AG04450 (cell line): ENCODE results near the gene MMP17. TPM values are rescaled to one million over a fixed set of nuclear protein-coding genes. Genes with fewer than 3 reads are reported as not detected.
"Not testable (repeated sequence)": the region's sequence is repeated elsewhere in the genome, so short reads cannot be mapped to it uniquely, and the experiment has no call there.

Experiments used
- CTCF ChIA-PET: fragments of 300-600, 350-600 bp; formaldehyde crosslinking; extraction: SDS; loops from one replicate; lab custom pipeline; 2022; ENCODE audit warnings: antibody characterized with exemption, inconsistent platforms; lab: Charles Lee
- POLR2A ChIA-PET: fragments of 350-600 bp; formaldehyde crosslinking; extraction: SDS; loops from one replicate; lab custom pipeline; 2021; ENCODE audit warnings: antibody characterized with exemption, inconsistent platforms; lab: Yijun Ruan, JAX
- DNase-seq: peaks from one replicate; pipeline ENCODE4 v3.0.0-alpha.2; 2011; ENCODE audit warnings: low read depth, low spot score
- H3K27ac ChIP-seq: one replicate; pipeline ENCODE4 v1.5.1; 2012; ENCODE audit warnings: low read depth, low read length, control low read depth
- H3K27me3 ChIP-seq: one replicate; pipeline ENCODE4 v1.6.0; 2012; ENCODE audit warnings: low read length; ENCODE audit not compliant: control insufficient read depth, insufficient read depth
- H3K4me3 ChIP-seq: 2 replicates; pipeline ENCODE4 v1.5.1; 2011; ENCODE audit warnings: mild to moderate bottlenecking, low read depth, low read length, control low read depth
- H3K9me3 ChIP-seq: 2 replicates; pipeline ENCODE4 v1.5.1; 2012; ENCODE audit warnings: low read length; ENCODE audit not compliant: control insufficient read depth, insufficient read depth
- polyA plus RNA-seq: library from polyadenylated mRNA; depleted of rRNA; stranded (reverse); fragments of >200 nt; gene quantifications from 2 replicates; pipeline ENCODE4 v1.2.3, GENCODE V29; 2011
- TF ChIP-seq, protein P1 (sequence below): IDR thresholded peaks from 2 replicates; pipeline ENCODE4 v1.5.1; 2011; ENCODE audit warnings: low read depth, low read length, control low read depth, inconsistent platforms

MMP17 gene
- polyA plus RNA-seq, 1 experiment = 9.9 TPM

DNA sequence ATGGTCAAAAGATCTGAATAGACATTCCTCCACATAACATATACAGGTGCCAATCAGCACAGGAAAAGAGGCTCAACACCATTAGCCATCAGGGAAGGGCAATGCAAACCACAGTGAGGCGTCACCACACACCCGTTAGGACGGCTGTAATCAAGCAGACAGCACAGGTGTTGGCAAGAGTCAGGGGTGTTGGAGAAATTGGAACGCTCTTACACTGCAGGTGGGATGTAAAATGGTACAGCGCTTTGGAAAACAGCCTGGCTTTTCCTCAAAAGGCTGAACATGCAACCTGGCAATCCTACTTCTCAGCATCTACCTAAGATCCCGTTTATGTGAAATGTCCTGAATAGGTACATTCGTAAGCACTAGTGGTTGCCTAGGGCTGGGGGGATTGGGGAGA is 21.5 kb upstream of the MMP17 start:
- DNase-seq = no peak
- ChIA-PET CTCF (no interaction called here), POLR2A (no interaction called here)
- Histone ChIP-seq H3K4me3 (no peak overlapping the region), H3K27ac (no peak overlapping the region), H3K9me3 (peaks cover 7% of the 10 kb centered on the region; the same call in 1 of the 2 replicates), H3K27me3 (no peaks in the 10 kb centered on the region)
- TF ChIP-seq, protein P1, sequence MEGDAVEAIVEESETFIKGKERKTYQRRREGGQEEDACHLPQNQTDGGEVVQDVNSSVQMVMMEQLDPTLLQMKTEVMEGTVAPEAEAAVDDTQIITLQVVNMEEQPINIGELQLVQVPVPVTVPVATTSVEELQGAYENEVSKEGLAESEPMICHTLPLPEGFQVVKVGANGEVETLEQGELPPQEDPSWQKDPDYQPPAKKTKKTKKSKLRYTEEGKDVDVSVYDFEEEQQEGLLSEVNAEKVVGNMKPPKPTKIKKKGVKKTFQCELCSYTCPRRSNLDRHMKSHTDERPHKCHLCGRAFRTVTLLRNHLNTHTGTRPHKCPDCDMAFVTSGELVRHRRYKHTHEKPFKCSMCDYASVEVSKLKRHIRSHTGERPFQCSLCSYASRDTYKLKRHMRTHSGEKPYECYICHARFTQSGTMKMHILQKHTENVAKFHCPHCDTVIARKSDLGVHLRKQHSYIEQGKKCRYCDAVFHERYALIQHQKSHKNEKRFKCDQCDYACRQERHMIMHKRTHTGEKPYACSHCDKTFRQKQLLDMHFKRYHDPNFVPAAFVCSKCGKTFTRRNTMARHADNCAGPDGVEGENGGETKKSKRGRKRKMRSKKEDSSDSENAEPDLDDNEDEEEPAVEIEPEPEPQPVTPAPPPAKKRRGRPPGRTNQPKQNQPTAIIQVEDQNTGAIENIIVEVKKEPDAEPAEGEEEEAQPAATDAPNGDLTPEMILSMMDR = no peak

DNA sequence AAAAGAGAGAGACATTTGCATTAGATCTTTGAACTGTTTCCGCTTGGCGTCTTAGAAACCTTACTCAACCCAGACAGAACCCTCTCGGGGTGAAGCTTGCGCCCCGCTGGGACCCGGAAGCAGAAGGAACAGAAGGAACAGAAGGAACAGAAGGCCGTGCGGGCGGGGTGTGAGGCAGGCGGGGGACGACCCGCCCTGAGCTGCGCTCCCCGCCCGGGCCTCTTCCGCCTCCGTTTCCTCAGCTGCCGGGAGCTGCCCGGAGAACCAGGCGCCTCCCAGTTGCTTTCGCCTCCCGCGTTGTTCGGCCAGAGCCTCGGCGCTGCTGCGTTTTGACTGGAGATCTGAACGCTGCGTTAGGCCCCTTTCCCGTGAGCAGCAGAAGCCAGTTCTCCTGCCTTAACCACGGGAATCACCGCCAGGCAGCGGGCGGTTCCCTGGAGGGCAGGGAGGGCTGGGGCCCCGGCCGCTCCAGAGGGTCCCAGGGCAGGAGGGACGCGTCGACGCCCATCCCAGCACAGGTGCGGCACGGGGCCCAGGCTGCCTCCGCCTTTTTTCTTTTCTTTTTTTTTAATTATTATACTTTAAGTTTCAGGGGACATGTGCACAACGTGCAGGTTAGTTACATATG is 19.3 kb upstream of the MMP17 start:
- Histone ChIP-seq H3K4me3 (no peak overlapping the region), H3K27ac (no peak overlapping the region), H3K9me3 (peaks cover 14% of the 10 kb centered on the region), H3K27me3 (no peaks in the 10 kb centered on the region)
- ChIA-PET POLR2A (no interaction called here), CTCF (no interaction called here)
- TF ChIP-seq, protein P1 = no peak
- DNase-seq = no peak

DNA sequence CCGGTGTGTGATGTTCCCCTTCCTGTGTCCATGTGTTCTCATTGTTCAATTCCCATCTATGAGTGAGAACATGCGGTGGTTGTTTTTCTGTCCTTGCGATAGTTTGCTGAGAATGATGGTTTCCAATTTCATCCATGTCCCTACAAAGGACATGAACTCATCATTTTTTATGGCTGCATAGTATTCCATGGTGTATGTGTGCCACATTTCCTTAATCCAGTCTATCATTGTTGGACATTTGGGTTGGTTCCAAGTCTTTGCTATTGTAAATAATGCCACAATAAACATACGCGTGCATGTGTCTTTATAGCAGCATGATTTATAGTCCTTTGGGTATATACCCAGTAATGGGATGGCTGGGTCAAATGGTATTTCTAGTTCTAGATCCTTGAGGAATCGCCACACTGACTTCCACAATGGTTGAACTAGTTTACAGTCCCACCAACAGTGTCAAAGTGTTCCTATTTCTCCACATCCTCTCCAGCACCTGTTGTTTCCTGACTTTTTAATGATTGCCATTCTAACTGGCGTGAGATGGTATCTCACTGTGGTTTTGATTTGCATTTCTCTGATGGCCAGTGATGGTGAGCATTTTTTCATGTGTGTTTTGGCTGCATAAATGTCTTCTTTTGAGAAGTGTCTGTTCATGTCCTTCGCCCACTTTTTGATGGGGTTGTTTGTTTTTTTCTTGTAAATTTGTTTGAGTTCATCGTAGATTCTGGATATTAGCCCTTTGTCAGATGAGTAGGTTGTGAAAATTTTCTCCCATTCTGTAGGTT is 18.5 kb upstream of the MMP17 start:
- H3K27me3 ChIP-seq, POLR2A ChIA-PET, DNase-seq, H3K4me3 ChIP-seq, H3K27ac ChIP-seq, CTCF ChIA-PET: not testable (repeated sequence)
- peaks cover 14% of the 10 kb centered on the region for H3K9me3 ChIP-seq

DNA sequence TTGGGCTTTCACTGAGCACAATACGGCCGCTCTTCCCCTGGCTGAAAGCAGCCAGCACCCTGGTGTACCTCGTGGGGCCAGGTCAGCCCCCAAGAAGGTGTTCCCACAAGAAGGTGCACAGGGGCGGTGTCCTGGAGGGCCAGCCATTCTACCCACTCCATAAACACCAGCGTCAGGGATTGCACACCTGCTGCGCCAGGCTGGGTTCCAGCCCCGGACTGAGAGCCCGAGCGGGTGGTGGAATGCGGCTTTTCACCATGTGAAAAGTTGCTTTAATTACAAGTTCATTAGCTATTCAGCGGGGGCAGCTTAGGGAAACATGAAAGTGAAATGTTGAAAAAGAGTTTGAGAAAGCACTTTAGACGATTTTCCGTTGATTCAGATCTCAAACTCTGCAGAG is 17.5 kb upstream of the MMP17 start:
- DNase-seq = no peak
- Histone ChIP-seq H3K4me3 (no peak overlapping the region), H3K27ac (no peak overlapping the region), H3K27me3 (no peaks in the 10 kb centered on the region), H3K9me3 (peaks cover 14% of the 10 kb centered on the region)
- CTCF ChIA-PET = no interaction called here
- POLR2A ChIA-PET = no interaction called here
- TF ChIP-seq, protein P1 = no peak

DNA sequence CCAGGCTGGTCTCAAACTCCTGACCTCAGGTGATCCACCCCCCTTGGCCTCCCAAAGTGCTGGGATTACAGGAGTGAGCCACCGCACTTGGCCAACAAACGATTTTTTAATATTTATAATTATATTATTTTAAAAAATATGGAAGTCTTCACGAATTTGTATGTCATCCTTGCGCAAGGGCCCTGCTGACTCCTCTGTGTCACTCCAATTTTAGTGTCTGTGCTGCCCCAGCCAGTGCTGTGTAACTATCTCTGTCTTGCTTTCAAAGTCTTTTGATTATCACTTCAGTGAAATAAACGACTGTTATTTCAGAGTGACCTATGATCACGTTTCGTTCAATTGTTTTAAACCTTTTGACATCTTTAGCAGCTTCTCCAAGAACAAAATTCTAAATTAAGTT is 13.1 kb upstream of the MMP17 start:
- CTCF ChIA-PET = no interaction called here

More for the DNA sequence above, 13.1 kb upstream of the MMP17 start:
- POLR2A ChIA-PET = no interaction called here
- Histone ChIP-seq H3K9me3 (peaks cover 7% of the 10 kb centered on the region), H3K27me3 (peaks cover 2% of the 10 kb centered on the region), H3K4me3 (no peak overlapping the region), H3K27ac (no peak overlapping the region)
- TF ChIP-seq, protein P1 = no peak
- no peak for DNase-seq
